Measurements from ENCODE around the gene CCSER1.
A peak's percentile ranks its signal among the peaks of the same experiment; 100 is the strongest.
"Not testable (repeated sequence)": the region's sequence is repeated elsewhere in the genome, so short reads cannot be mapped to it uniquely, and the experiment has no call there.

CCSER1 gene

GRCh38 chr4:90349636-90350035 lies 222.4 kb downstream of the CCSER1 start:
- H3K9ac ChIP-seq: no peak overlapping the region
- no peak overlapping the region for H3K4me2 ChIP-seq
- no peak overlapping the region for H3K4me3 ChIP-seq
- no peaks in the 10 kb centered on the region for H3K4me1 ChIP-seq
- H3K36me3 ChIP-seq: no peaks in the 10 kb centered on the region
- no peaks in the 10 kb centered on the region for H4K20me1 ChIP-seq
- TF ChIP-seq Cebpa-rat (IDR thresholded peaks at IDR 0.05): no peak
- no peaks in the 10 kb centered on the region for H3K27me3 ChIP-seq
- H3K9me3 ChIP-seq (replicated peaks in 1 of 11): no peaks in the 10 kb centered on the region
- H3K27ac ChIP-seq: no peak overlapping the region

GRCh38 chr4:90357117-90357710 lies 230.0 kb downstream of the CCSER1 start:
- no peaks in the 10 kb centered on the region for H4K20me1 ChIP-seq
- H3K4me1 ChIP-seq: no peaks in the 10 kb centered on the region
- H3K9me3 ChIP-seq (replicated peaks in 1 of 11): no peaks in the 10 kb centered on the region
- H3K27ac ChIP-seq: no peak overlapping the region
- H3K27me3 ChIP-seq: no peaks in the 10 kb centered on the region
- no peak for TF ChIP-seq Cebpa-rat (IDR thresholded peaks at IDR 0.05)
- no peaks in the 10 kb centered on the region for H3K36me3 ChIP-seq
- H3K4me3 ChIP-seq: no peak overlapping the region
- H3K4me2 ChIP-seq: peak overlapping the region in 1 of 11 experiments; percentile 10; a peak in 2 of 22 replicates
- no peak overlapping the region for H3K9ac ChIP-seq

GRCh38 chr4:90375081-90375480 lies 247.9 kb downstream of the CCSER1 start:
- no peaks in the 10 kb centered on the region for H3K36me3 ChIP-seq
- TF ChIP-seq Cebpa-rat (IDR thresholded peaks at IDR 0.05): no peak

GRCh38 chr4:90393215-90393614 lies 266.0 kb downstream of the CCSER1 start:
- Histone ChIP-seq H3K4me2 (no peak overlapping the region), H3K4me1 (no peaks in the 10 kb centered on the region)
- TF ChIP-seq Cebpa-rat (IDR thresholded peaks at IDR 0.05): no peak

More at GRCh38 chr4:90375081-90375480, 247.9 kb downstream of the CCSER1 start:
- H3K4me3 ChIP-seq: no peak overlapping the region
- H4K20me1 ChIP-seq: no peaks in the 10 kb centered on the region
- no peaks in the 10 kb centered on the region for H3K9me3 ChIP-seq (replicated peaks in 1 of 11)
- no peaks in the 10 kb centered on the region for H3K4me1 ChIP-seq
- no peak overlapping the region for H3K4me2 ChIP-seq
- no peak overlapping the region for H3K27ac ChIP-seq
- no peak overlapping the region for H3K9ac ChIP-seq
- H3K27me3 ChIP-seq: no peaks in the 10 kb centered on the region

GRCh38 chr4:90403781-90404180 lies 276.6 kb downstream of the CCSER1 start:
- H3K4me3 ChIP-seq: no peak overlapping the region
- no peaks in the 10 kb centered on the region for H3K27me3 ChIP-seq
- H3K27ac ChIP-seq: no peak overlapping the region
- no peaks in the 10 kb centered on the region for H3K9me3 ChIP-seq (replicated peaks in 1 of 11)
- no peak overlapping the region for H3K9ac ChIP-seq
- H3K4me1 ChIP-seq: no peaks in the 10 kb centered on the region
- H3K4me2 ChIP-seq: no peak overlapping the region
- no peaks in the 10 kb centered on the region for H3K36me3 ChIP-seq
- no peaks in the 10 kb centered on the region for H4K20me1 ChIP-seq
- TF ChIP-seq Cebpa-rat (IDR thresholded peaks at IDR 0.05): no peak

More at GRCh38 chr4:90393215-90393614, 266.0 kb downstream of the CCSER1 start:
- no peaks in the 10 kb centered on the region for H4K20me1 ChIP-seq
- no peak overlapping the region for H3K27ac ChIP-seq
- H3K36me3 ChIP-seq: no peaks in the 10 kb centered on the region
- H3K4me3 ChIP-seq: no peak overlapping the region
- no peaks in the 10 kb centered on the region for H3K9me3 ChIP-seq (replicated peaks in 1 of 11)
- no peaks in the 10 kb centered on the region for H3K27me3 ChIP-seq
- no peak overlapping the region for H3K9ac ChIP-seq

- H3K9ac ChIP-seq; H3K9me3 ChIP-seq (replicated peaks in 1 of 11); H3K27ac ChIP-seq; H3K36me3 ChIP-seq; H4K20me1 ChIP-seq; H3K4me2 ChIP-seq; H3K4me3 ChIP-seq; H3K4me1 ChIP-seq; H3K27me3 ChIP-seq: not testable (repeated sequence)
Measured at GRCh38 chr4:90407897-90408296, 280.7 kb downstream of the CCSER1 start.

GRCh38 chr4:90412786-90413185 lies 285.6 kb downstream of the CCSER1 start:
- not testable (repeated sequence) for H4K20me1 ChIP-seq; H3K4me2 ChIP-seq; H3K4me3 ChIP-seq; H3K9ac ChIP-seq; H3K36me3 ChIP-seq; H3K4me1 ChIP-seq; H3K9me3 ChIP-seq (replicated peaks in 1 of 11); H3K27me3 ChIP-seq; H3K27ac ChIP-seq

GRCh38 chr4:90415116-90415515 lies 287.9 kb downstream of the CCSER1 start:
- Histone ChIP-seq H3K9me3 (replicated peaks in 1 of 11) (no peaks in the 10 kb centered on the region), H3K4me1 (no peaks in the 10 kb centered on the region), H3K27ac (no peak overlapping the region), H4K20me1 (no peaks in the 10 kb centered on the region), H3K9ac (no peak overlapping the region), H3K27me3 (no peaks in the 10 kb centered on the region), H3K4me3 (no peak overlapping the region), H3K4me2 (no peak overlapping the region), H3K36me3 (no peaks in the 10 kb centered on the region)
- no peak for TF ChIP-seq Cebpa-rat (IDR thresholded peaks at IDR 0.05)

GRCh38 chr4:90419124-90419711 lies 292.0 kb downstream of the CCSER1 start:
- no peak overlapping the region for H3K4me3 ChIP-seq
- H3K9ac ChIP-seq: no peak overlapping the region
- H3K4me1 ChIP-seq: no peaks in the 10 kb centered on the region
- H4K20me1 ChIP-seq: no peaks in the 10 kb centered on the region
- TF ChIP-seq Cebpa-rat (IDR thresholded peaks at IDR 0.05): no peak
- no peak overlapping the region for H3K27ac ChIP-seq
- H3K4me2 ChIP-seq: no peak overlapping the region
- no peaks in the 10 kb centered on the region for H3K9me3 ChIP-seq (replicated peaks in 1 of 11)
- no peaks in the 10 kb centered on the region for H3K36me3 ChIP-seq
- H3K27me3 ChIP-seq: no peaks in the 10 kb centered on the region

GRCh38 chr4:90421161-90421560 lies 294.0 kb downstream of the CCSER1 start:
- no peak for TF ChIP-seq Cebpa-rat (IDR thresholded peaks at IDR 0.05)

More at GRCh38 chr4:90421161-90421560, 294.0 kb downstream of the CCSER1 start:
- no peaks in the 10 kb centered on the region for H3K36me3 ChIP-seq
- no peaks in the 10 kb centered on the region for H3K9me3 ChIP-seq (replicated peaks in 1 of 11)
- H4K20me1 ChIP-seq: no peaks in the 10 kb centered on the region
- H3K27me3 ChIP-seq: no peaks in the 10 kb centered on the region
- no peak overlapping the region for H3K27ac ChIP-seq
- H3K9ac ChIP-seq: no peak overlapping the region
- no peak overlapping the region for H3K4me2 ChIP-seq
- H3K4me3 ChIP-seq: no peak overlapping the region
- H3K4me1 ChIP-seq: no peaks in the 10 kb centered on the region

Measured in BLaER1 treated with 17β-estradiol and CSF1 and Interleukin-3, amounts not matched to agents 10 nM and 100 nM (cell line).